Activated T-cell treated with anti-CD3 and anti-CD28 coated beads, Interleukin-2, amount 50 U/mL, for 72 hours (primary cell): Measurements from ENCODE around the gene MXI1. TPM values are rescaled to one million over a fixed set of nuclear protein-coding genes. Genes with fewer than 3 reads are reported as not detected.
"Not testable (repeated sequence)": the region's sequence is repeated elsewhere in the genome, so short reads cannot be mapped to it uniquely, and the experiment has no call there.

Experiments
- ATAC-seq, 2 donors: fragments of 150-1000 bp; cut with Tn5 transposase; replicated peaks in 1 of 2; 2 replicates each; pipeline ENCODE4 v1.10.0; 2021; ENCODE audit warnings: moderate library complexity in 2 of 2, mild to moderate bottlenecking in 1 of 2
- DNase-seq, 2 donors: peaks; one replicate each; pipeline ENCODE4 v3.0.0; 2021 to 2022; ENCODE audit warnings: mixed read lengths in 1 of 2
- H3K27ac Mint-ChIP-seq: one replicate; pipeline ENCODE4 v1.8.0; 2022; ENCODE audit warnings: mild to moderate bottlenecking, moderate library complexity, mixed read lengths
- H3K27me3 Mint-ChIP-seq: one replicate; pipeline ENCODE4 v1.8.0; 2022; ENCODE audit warnings: low read depth, mixed read lengths
- H3K36me3 Mint-ChIP-seq, 2 donors: one replicate each; pipeline ENCODE4 v1.8.0; 2022; ENCODE audit warnings: mixed read lengths in 2 of 2, mild to moderate bottlenecking in 1 of 2; ENCODE audit not compliant: insufficient read depth in 2 of 2
- H3K4me1 Mint-ChIP-seq: one replicate; pipeline ENCODE4 v1.8.0; 2022; ENCODE audit warnings: low read depth, mixed read lengths
- H3K4me3 Mint-ChIP-seq, 2 donors: one replicate each; pipeline ENCODE4 v1.8.0; 2022; ENCODE audit warnings: mild to moderate bottlenecking in 2 of 2, mixed read lengths in 2 of 2, moderate library complexity in 2 of 2
- H3K9me3 Mint-ChIP-seq, 2 donors: one replicate each; pipeline ENCODE4 v1.8.0; 2022; ENCODE audit warnings: mixed read lengths in 2 of 2
- total RNA-seq, 2 donors: library from RNA; stranded (reverse); gene quantifications; one replicate each; pipeline ENCODE4 v1.2.3, GENCODE V29; 2022

Gene MXI1
- total RNA-seq, 2 donors from 2014 or later, result 19.4 to 36.8 TPM

DNA sequence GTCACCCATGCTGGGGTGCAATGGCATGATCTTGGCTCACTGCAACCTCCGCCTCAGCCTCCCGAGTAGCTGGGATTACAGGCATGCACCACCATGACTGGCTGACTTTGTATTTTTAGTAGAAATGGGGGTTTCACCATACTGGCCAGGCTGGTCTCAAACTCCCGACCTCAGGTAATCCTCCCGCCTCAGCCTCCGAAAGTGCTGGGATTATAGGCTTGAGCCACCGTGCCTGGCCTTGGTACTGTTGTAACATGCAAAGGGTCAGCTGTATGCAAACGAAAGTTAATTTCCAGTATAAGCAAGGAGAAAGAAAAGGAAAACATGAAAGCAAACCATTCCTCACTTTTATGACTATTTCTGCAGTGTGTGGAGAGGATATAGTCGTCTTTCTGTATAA lies 6.4 kb upstream of the MXI1 start:
- not testable (repeated sequence) for H3K9me3 Mint-ChIP-seq, H3K36me3 Mint-ChIP-seq, H3K4me1 Mint-ChIP-seq, ATAC-seq, H3K4me3 Mint-ChIP-seq, H3K27ac Mint-ChIP-seq, DNase-seq
- H3K27me3 Mint-ChIP-seq, result peaks cover 24% of the 10 kb centered on the region

DNA sequence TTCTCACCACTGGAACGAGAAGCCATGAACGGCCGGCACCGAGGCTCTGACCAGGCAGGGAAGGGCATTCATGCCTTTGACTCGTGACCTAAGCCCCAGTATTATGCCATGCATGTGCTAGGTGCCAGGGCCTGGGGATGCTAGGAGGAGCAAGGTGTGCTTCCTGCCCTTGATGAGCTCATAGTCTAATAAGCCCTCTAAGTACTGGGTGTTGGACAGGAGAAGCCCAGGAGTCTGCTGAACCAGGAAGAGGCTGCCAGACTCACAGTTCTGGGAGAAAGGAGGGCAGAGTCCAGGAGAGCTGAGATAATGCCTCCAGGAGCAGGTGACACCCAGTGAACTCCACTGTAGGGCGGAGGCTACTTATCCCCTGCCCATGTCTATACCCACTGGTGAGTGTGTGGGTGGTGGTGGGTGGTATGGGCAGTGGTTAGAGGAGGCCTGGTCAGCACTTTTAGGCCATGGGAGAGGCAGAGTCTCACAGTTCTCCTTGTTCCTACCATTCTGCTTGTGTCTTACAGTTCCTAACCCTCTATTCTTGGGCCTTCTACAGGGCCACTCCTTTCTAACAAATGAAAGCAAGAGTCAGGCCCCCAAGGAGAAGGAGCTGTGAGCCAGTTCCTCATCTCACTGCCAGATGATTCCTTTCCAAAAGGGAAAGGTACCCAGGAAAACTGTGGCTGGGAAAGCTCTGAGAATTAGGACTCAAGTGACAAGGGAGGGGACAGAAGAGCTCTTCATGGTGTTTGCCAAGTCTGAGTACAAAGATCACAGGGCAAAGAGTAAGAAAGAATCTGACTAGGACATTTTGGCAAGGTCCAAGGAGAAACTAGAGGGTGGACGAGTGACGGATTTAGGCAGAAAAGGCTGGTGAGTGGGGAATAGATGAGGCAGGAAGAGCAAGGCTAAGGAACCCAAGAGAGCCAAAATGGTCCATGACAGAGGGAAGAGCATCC lies 3.6 kb upstream of the MXI1 start:
- peaks cover 14% of the 10 kb centered on the region for H3K4me1 Mint-ChIP-seq
- H3K4me3 Mint-ChIP-seq, result no peak overlapping the region
- ATAC-seq, result no peak
- peaks cover 0 to 4% of the 10 kb centered on the region in 2 donors for H3K36me3 Mint-ChIP-seq
- no peak for DNase-seq
- no peak overlapping the region for H3K27ac Mint-ChIP-seq
- H3K27me3 Mint-ChIP-seq, result peaks cover 17% of the 10 kb centered on the region
- no peaks in the 10 kb centered on the region for H3K9me3 Mint-ChIP-seq

- no peaks in the 10 kb centered on the region for H3K9me3 Mint-ChIP-seq
- DNase-seq (no peak), ATAC-seq (no peak)
- no peak overlapping the region for H3K27ac Mint-ChIP-seq
- peaks cover 0 to 11% of the 10 kb centered on the region in 2 donors for H3K36me3 Mint-ChIP-seq
- no peak overlapping the region for H3K4me3 Mint-ChIP-seq
- peaks cover 16% of the 10 kb centered on the region for H3K27me3 Mint-ChIP-seq
- peaks cover 14% of the 10 kb centered on the region for H3K4me1 Mint-ChIP-seq
Observed at GRCh38 chr10:110205051-110205675, 2.2 kb upstream of the MXI1 start.

DNA sequence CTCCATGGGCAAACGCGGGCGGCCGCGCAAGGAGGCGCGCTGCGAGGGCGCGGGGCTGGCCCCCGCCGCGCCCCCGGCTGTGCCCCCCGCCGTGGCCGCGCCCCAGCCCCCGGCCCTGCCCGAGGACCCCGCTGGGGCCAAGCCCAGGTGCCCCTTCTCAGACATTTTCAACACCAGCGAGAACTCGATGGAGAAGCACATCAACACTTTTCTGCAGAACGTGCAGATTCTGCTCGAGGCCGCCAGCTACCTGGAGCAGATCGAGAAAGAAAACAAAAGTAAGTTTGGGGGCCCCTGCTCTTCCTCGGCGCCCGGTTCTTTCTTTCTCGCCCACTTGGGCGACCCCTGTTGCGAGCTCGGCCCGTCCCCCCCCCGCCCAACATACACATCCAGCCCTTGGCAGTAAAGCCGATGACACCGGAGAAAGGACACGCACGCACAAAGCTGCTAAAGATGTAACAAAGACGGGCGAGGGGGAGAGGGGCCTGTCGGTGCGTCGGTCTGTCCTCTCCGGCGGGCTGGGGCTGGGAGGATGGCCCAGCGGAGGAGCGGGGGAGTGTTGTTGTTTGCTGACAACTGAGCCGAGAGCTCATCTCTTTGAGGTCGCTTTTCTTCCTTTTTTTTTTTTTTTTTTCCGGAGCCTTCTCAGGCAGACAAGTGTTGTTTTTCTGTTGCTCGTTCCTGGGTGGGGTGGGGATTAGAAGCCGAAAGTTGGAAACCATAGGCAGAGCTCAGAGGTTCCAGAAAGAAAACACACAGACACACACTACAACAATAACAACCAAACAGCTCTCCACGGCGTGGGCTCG lies 604 bp downstream of the MXI1 start:
- peaks cover 33% of the 10 kb centered on the region for H3K4me1 Mint-ChIP-seq
- no peaks in the 10 kb centered on the region for H3K9me3 Mint-ChIP-seq
- ATAC-seq (peak; percentile 25 to 27), DNase-seq (peak; percentile 60 to 63)
- no peak overlapping the region for H3K27ac Mint-ChIP-seq
- H3K36me3 Mint-ChIP-seq, result peaks cover 1 to 11% of the 10 kb centered on the region in 2 donors
- peaks cover 7% of the 10 kb centered on the region for H3K27me3 Mint-ChIP-seq
- peak overlapping the region; percentile 92 to 96 for H3K4me3 Mint-ChIP-seq

GRCh38 chr10:110208614-110209453 lies 1.4 kb downstream of the MXI1 start:
- Mint-ChIP-seq H3K27ac (peak overlapping the region; percentile 27), H3K4me1 (peaks cover 42% of the 10 kb centered on the region), H3K4me3 (peak overlapping the region; percentile 92 to 96), H3K9me3 (no peaks in the 10 kb centered on the region), H3K27me3 (peaks cover 13% of the 10 kb centered on the region), H3K36me3 (peaks cover 1 to 11% of the 10 kb centered on the region in 2 donors)
- peak; percentile 38 to 40 for DNase-seq
- peak; percentile 10 to 12 for ATAC-seq

DNA sequence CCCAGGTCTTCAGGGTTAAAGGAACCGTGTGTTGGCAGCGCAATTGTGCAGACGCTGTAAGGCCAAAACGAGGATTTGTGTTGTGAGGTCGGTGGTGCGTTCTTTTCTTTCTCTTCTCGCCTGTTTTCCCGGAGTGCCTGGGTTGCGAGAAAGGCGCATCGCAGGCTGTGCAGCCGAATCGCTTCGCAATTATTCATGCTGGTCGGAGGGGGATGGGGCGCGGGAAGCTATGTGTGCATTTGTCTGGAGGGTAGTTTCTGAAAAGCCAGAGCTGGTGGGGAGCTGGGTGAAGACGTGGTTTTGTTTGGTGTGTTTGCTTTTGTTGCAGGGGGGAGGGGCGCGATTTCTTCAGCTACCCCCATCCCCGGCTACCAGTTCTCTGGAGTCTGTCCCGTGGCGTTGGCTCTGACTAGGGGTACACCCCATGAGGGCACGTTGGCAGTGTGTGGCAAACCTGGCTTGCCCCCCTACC lies 2.1 kb downstream of the MXI1 start:
- Mint-ChIP-seq H3K27me3 (peaks cover 13% of the 10 kb centered on the region), H3K27ac (peak overlapping the region; percentile 82), H3K36me3 (peaks cover 1 to 11% of the 10 kb centered on the region in 2 donors), H3K9me3 (no peaks in the 10 kb centered on the region), H3K4me1 (peaks cover 44% of the 10 kb centered on the region), H3K4me3 (peak overlapping the region; percentile 92 to 96)
- DNase-seq (peak; percentile 71 to 72), ATAC-seq (peak; percentile 11 to 14)

- H3K36me3 Mint-ChIP-seq, result peaks cover 1 to 11% of the 10 kb centered on the region in 2 donors
- ATAC-seq (peak; percentile 22 to 29), DNase-seq (peak; percentile 59 to 70)
- peak overlapping the region; percentile 96 for H3K4me3 Mint-ChIP-seq
- no peaks in the 10 kb centered on the region for H3K9me3 Mint-ChIP-seq
- H3K4me1 Mint-ChIP-seq, result peaks cover 44% of the 10 kb centered on the region
- H3K27me3 Mint-ChIP-seq, result peaks cover 13% of the 10 kb centered on the region
- peak overlapping the region; percentile 91 for H3K27ac Mint-ChIP-seq
Observed at GRCh38 chr10:110209926-110210673, 2.7 kb downstream of the MXI1 start.

DNA sequence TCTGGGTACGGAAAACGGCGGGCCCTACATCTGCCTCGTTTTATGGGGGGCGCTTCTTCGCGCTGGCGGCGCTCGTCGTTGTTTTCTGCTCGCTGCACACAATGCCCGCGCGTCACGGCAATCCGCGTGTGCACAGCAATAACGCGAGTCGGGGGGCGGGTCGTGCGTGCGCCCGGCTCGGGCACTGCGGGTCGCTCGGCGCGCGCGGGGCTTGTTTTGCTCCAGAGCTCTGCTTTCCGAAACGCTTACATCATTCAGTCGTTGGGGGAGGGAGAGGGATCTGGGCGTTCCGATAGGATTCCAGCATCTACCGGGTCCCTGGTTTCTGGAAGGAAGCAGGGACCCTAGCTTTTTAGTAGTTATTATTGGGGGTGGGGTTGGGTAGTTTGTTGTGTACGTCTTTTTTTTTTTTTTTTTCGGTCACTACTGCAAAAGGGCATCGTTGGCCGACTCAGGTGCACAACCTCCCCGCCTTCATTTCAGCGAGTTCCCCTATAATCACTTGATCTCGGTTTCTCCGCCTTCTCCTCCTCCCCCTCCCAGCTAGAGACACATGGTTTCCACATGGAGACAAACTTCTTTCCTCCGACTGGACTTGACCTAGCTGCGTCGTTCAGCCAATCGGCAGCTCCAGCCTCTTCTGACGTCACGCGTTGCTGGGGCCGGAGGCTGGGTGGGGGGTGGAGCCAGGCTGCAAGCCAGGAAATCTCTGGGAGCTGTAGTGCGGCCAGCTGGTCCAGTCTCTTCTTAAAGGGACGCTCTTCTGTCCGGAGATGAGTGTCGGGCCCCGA lies 3.5 kb downstream of the MXI1 start:
- peak; percentile 93 to 95 for DNase-seq
- Mint-ChIP-seq H3K9me3 (no peaks in the 10 kb centered on the region), H3K4me3 (peak overlapping the region; percentile 96), H3K27me3 (peaks cover 13% of the 10 kb centered on the region), H3K27ac (peak overlapping the region; percentile 78), H3K4me1 (peaks cover 50% of the 10 kb centered on the region), H3K36me3 (peaks cover 1 to 11% of the 10 kb centered on the region in 2 donors)
- peak; percentile 74 to 75 for ATAC-seq

DNA sequence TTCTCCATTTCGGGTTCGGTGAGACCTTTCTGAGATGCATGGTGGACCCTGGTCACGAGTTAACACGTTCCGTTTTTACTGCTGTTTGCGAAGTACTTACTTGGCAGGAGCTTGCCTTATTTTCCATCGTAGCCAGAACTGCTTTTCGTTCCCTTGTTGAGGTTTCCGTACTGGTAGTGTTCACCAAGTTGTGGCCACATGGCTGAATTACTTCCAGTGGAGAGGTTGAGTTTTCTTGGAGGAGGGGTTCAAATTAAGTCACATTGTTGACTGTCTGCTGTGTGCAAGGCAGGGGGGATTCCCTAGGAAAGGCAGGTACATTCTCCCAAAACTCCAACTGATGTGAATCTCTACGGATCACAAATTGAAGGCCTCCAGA lies 4.0 kb downstream of the MXI1 start:
- Mint-ChIP-seq H3K4me3 (peak overlapping the region; percentile 96), H3K9me3 (no peaks in the 10 kb centered on the region), H3K27me3 (peaks cover 13% of the 10 kb centered on the region), H3K27ac (peak overlapping the region; percentile 78), H3K4me1 (peaks cover 48% of the 10 kb centered on the region), H3K36me3 (peaks cover 1 to 11% of the 10 kb centered on the region in 2 donors)
- ATAC-seq (no peak), DNase-seq (no peak)

GRCh38 chr10:110212119-110213006 lies 5.0 kb downstream of the MXI1 start:
- ATAC-seq (no peak), DNase-seq (peak; percentile 42 to 53)
- H3K27ac Mint-ChIP-seq, result peak overlapping the region; percentile 78
- peaks cover 1 to 11% of the 10 kb centered on the region in 2 donors for H3K36me3 Mint-ChIP-seq
- H3K27me3 Mint-ChIP-seq, result peaks cover 13% of the 10 kb centered on the region
- H3K4me1 Mint-ChIP-seq, result peaks cover 41% of the 10 kb centered on the region
- H3K9me3 Mint-ChIP-seq, result no peaks in the 10 kb centered on the region
- peak overlapping the region; percentile 96 for H3K4me3 Mint-ChIP-seq
